GM21528 (cell line): ENCODE data around the gene SAMD8.
"Not testable (repeated sequence)": the region's sequence is repeated elsewhere in the genome, so short reads cannot be mapped to it uniquely, and the experiment has no call there.

ENCODE experiments used
- ATAC-seq: cut with Tn5 transposase; IDR thresholded peaks from one replicate; pipeline ENCODE4 v1.9.1; 2021; ENCODE audit warnings: mild to moderate bottlenecking, moderate library complexity; ENCODE audit not compliant: unreplicated experiment, low FRiP score

Gene SAMD8

DNA sequence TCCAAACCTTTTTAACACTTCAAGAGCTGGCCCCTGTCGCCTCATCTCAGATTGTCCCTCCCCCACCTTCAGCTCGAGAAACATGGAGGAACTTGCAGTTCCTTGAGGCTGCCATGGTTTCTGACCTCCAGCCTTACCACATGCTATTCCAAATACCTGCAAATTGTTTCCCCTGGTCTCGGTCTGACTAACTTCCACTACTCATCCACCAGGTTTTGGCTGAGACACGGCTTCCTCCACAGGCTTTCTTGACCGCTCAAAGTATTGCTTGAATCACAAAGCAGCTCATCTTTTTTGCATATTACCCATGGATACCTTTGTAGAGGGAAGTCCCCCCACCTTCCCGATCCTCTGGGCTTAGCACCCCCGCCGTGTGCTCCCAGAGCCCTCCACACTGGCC is 5.2 kb upstream of the SAMD8 start:
- ATAC-seq: no peak

GRCh38 chr10:75106891-75107290 is 4.6 kb upstream of the SAMD8 start:
- ATAC-seq: not testable (repeated sequence)

DNA sequence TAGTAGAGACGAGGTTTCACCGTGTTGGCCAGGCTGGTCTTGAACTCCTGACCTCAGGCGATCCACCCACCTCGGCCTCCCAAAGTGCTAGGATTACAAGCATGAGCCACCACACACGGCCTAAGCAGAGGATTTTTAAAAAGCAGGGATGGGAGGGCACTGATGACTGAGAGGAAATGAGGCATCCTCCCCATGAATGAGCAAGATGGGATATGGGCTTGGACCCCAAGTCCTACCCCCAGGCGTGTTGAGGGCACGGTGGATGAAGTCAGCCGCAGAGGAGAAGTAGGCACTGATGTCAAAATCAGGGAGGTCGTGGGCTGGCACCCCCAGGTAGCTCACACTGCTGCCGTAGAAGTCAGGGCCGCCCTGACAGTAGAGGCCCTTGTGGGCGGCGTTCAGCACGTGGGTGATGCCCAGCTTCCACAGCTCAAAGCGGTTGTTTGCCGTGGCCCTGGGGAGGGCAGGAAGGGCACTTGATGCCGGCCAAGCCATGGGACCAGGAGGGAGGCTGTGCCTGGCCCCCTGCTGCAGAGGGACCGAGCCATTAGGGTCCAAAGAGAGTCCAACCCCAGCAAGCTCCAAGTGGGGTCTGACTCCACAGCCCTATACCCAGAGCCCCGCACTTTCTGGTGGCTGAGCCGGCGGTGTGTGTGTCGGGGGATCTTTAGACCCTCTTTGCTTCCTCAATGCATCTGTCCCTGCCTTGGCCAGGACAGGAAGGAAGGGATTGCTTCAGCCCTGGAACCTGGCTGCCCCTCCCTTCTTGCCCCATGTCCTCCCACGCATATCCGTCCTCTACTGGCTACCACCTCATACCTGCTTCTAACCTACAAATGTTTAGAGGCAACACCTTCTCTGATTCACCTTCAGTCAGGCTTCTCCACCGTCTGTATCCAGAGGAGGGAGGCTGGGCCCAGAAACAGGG is 3.4 kb upstream of the SAMD8 start:
- no peak for ATAC-seq

DNA sequence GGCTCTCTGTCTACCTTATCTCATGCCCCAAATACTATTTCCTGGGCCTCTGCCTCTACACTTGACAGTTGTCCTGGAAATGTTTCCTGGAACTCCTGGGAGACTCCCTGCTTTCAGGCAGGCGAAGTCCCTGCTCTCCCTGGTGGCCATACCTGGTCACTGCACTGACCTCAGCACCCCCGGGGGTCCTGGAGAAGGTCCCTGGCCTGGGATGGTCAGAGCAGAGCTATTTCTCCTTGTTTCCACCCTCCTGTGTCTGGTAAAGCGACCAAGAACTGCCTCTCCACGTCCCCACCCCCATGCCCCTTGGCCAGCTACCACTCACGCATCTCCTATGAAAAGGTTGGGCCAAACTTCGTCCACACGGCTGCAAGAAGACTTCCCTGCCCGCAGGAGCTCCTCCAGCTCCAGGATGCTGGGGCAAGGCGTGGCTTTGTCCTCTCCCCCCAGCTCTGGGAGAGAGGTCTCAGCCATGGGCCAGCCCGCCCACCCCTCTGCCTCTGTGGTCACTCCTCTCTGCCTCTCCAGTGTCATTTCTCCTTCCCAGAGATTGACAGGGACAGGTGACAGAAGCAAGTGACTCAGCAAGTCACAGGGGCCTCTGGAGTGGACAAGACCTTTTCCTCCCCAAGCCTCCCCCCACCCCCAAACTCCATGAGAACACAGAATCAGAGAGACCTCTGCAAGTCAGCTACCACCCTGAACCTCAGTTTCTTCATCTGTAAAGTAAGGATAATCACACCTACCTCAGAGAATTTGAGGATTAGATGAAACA is 2.6 kb upstream of the SAMD8 start:
- ATAC-seq: no peak

DNA sequence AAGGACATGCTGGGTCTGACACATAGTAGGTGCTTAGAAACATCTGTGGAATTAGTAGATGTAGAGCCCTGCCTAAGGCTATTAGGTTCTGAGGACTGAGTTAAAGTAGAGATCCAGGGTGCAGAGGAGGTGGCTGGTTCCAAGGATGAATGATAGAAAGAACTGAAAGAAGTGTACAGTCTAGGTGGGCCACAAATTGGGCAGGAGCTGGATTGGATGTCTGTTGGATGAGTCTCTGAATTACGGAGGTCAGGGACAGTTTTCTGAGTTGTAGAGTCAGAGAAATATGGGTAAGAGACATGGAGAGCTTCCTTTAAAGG is 2.0 kb upstream of the SAMD8 start:
- no peak for ATAC-seq

- no peak for ATAC-seq
These were observed 1.3 kb upstream of the SAMD8 start for GRCh38 chr10:75110006-75110632.

DNA sequence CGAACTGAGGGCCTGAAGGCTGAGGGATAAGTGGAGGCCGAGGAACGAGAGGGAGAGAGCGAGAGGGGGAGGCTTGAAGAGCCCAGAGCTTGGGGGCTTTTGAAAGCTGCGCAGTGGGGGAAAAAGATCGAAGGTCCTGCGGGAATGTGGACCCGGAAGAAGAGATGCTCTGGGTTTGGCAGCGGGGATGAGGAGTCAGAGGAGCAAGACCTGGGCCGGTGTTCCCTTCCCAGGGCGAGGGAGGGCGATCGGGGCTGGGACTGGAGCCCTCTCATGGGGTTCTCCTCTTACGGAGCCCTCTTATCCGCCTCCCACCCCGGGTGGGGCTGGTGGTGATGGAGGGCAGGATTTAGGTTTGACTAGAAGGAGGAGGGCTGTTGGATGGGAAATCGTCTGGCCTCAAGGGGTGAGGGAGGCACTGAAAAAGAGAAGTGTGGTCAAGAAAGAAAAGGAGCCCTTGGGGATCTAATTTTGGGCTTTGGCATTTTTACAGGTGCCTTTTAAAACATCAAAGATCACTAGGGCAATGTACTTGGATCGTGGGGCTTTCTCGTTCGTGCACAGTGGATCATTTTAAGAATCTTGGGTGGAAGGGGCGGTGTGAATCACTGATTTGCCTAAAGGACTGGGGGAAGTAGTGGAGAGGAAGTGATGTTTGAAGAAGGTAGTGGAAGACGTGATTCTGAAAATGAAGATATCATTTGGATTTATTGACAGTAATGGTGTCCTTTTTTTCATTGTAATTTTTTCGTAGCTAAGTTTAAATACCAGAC is 637 bp downstream of the SAMD8 start:
- ATAC-seq: peak; percentile 29

- ATAC-seq: no peak
These were observed 3.7 kb downstream of the SAMD8 start for GRCh38 chr10:75115137-75115536.

- not testable (repeated sequence) for ATAC-seq
These were observed 5.7 kb downstream of the SAMD8 start for GRCh38 chr10:75116941-75117775.

- ATAC-seq: no peak
These were observed 6.5 kb downstream of the SAMD8 start for GRCh38 chr10:75117995-75118394.

- ATAC-seq: not testable (repeated sequence)
These were observed 8.1 kb downstream of the SAMD8 start for GRCh38 chr10:75119444-75120066.

- no peak for ATAC-seq
These were observed 9.9 kb downstream of the SAMD8 start for GRCh38 chr10:75121322-75121721.

- no peak for ATAC-seq
These were observed 11.0 kb downstream of the SAMD8 start for GRCh38 chr10:75122505-75122904.

- ATAC-seq: no peak
These were observed 11.7 kb downstream of the SAMD8 start for GRCh38 chr10:75123088-75123682.

- no peak for ATAC-seq
These were observed 14.8 kb downstream of the SAMD8 start for GRCh38 chr10:75126277-75126676.

GRCh38 chr10:75127471-75127870 is 16.0 kb downstream of the SAMD8 start:
- no peak for ATAC-seq

- ATAC-seq: not testable (repeated sequence)
These were observed 17.5 kb downstream of the SAMD8 start for GRCh38 chr10:75128985-75129384.

- no peak for ATAC-seq
These were observed 18.1 kb downstream of the SAMD8 start for GRCh38 chr10:75129537-75129936.

DNA sequence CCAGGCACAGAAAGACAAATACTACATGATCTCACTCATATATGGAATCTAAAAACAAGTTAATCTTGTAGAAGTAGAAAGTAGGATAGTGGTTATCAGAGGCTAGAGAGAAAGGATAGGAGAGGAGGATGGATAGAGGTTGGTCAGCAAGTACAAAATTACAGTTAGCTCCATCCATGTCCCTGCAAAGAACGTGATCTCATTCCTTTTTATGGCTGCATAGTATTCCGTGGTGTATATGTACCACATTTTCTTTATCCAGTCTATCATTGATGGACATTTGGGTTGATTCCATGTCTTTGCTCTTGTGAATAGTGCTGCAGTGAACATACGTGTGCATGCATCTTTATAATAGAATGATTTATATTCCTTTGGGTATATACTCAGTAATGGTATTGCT is 22.2 kb downstream of the SAMD8 start:
- ATAC-seq: not testable (repeated sequence)
